Ascending aorta (tissue), 2 donors: ENCODE results near the gene F9. TPM values are rescaled to one million over a fixed set of nuclear protein-coding genes. Genes with fewer than 3 reads are reported as not detected.
"Not testable (repeated sequence)": the region's sequence is repeated elsewhere in the genome, so short reads cannot be mapped to it uniquely, and the experiment has no call there.

ENCODE experiments used
- DNase-seq, 2 donors: peaks; one replicate each; pipeline ENCODE4 v3.0.0-alpha.2; 2019; ENCODE audit warnings: low spot score in 2 of 2
- H3K27ac ChIP-seq, 2 donors: fragments of 200-600 bp; sonication (generic); one replicate each; pipeline ENCODE4 v1.5.1; 2016 to 2017; ENCODE audit warnings: mild to moderate bottlenecking in 1 of 2
- H3K27me3 ChIP-seq: fragments of 200-600 bp; sonication (generic); one replicate; pipeline ENCODE4 v1.5.1; 2017
- H3K36me3 ChIP-seq, 2 donors: fragments of 200-600 bp; sonication (generic); one replicate each; pipeline ENCODE4 v1.5.1; 2016
- H3K4me1 ChIP-seq, 2 donors: fragments of 200-600 bp; sonication (generic); one replicate each; pipeline ENCODE4 v1.5.1; 2016 to 2017; ENCODE audit warnings: mild to moderate bottlenecking in 1 of 2
- H3K4me3 ChIP-seq, 2 donors: fragments of 200-600 bp; sonication (generic); one replicate each; pipeline ENCODE4 v1.5.1; 2016 to 2017; ENCODE audit warnings: mild to moderate bottlenecking in 1 of 2
- H3K9me3 ChIP-seq, 2 donors: fragments of 200-600 bp; sonication (generic); one replicate each; pipeline ENCODE4 v1.5.1; 2016
- intact Hi-C: fragments of 100-400 bp; cut with DNase I; formaldehyde crosslinking; loops from one replicate; pipeline ENCODE4 v1.15.1; 2023
- total RNA-seq: library from RNA; depleted of rRNA; stranded (reverse); fragments of >200 nt; gene quantifications from one replicate; pipeline ENCODE4 v1.1.0, GENCODE V29; 2016
- TF ChIP-seq, protein P1 (sequence below), 3 experiments: fragments of 200-600 bp in 2 of 3; fragments of 450-650 bp in 1 of 3; sonication (generic) in 2 of 3; IDR thresholded peaks; one replicate each; pipeline ENCODE4 v1.5.1; 2016 to 2019; ENCODE audit warnings: antibody characterized with exemption in 3 of 3, mild to moderate bottlenecking in 1 of 3, moderate library complexity in 1 of 3

F9 gene
- total RNA-seq, 1 donor from 2014 or later = 15.0 TPM

DNA sequence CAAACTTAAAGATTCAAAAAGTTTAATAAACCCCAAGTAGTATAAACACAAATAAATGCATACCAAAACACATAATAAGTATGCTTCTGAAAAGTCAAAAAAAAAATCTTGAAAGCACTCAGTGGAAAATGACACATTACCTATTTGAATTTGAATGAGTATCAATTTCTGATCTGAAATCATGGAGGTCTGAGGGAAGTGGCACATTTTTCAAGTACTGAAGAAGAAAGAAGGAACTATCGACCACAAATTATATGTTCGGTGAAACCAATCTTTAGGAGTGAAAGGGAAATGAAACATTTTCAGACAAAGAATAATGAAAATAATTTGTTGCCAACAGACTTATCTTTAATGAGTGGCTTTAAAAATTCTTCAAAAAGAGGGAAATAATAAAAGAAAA is 12.1 kb upstream of the F9 start:
- Histone ChIP-seq H3K36me3 (no peaks in the 10 kb centered on the region), H3K27me3 (no peaks in the 10 kb centered on the region), H3K27ac (no peak overlapping the region), H3K4me3 (no peak overlapping the region), H3K9me3 (no peaks in the 10 kb centered on the region), H3K4me1 (no peaks in the 10 kb centered on the region)
- TF ChIP-seq, protein P1, sequence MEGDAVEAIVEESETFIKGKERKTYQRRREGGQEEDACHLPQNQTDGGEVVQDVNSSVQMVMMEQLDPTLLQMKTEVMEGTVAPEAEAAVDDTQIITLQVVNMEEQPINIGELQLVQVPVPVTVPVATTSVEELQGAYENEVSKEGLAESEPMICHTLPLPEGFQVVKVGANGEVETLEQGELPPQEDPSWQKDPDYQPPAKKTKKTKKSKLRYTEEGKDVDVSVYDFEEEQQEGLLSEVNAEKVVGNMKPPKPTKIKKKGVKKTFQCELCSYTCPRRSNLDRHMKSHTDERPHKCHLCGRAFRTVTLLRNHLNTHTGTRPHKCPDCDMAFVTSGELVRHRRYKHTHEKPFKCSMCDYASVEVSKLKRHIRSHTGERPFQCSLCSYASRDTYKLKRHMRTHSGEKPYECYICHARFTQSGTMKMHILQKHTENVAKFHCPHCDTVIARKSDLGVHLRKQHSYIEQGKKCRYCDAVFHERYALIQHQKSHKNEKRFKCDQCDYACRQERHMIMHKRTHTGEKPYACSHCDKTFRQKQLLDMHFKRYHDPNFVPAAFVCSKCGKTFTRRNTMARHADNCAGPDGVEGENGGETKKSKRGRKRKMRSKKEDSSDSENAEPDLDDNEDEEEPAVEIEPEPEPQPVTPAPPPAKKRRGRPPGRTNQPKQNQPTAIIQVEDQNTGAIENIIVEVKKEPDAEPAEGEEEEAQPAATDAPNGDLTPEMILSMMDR (IDR thresholded peaks at IDR 0.05) = no peak
- DNase-seq = no peak
- intact Hi-C loops = no loop called here

DNA sequence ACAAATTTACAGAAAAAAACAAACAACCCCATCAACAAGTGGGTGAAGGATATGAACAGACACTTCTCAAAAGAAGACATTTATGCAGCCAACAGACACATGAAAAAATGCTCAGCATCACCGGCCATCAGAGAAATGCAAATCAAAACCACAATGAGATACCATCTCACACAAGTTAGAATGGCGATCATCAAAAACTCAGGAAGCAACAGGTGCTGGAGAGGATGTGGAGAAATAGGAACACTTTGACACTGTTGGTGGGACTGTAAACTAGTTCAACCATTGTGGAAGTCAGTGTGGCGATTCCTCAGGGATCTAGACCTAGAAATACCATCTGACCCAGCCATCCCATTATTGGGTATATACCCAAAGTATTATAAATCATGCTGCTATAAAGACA is 1.7 kb upstream of the F9 start:
- intact Hi-C loops, H3K4me1 ChIP-seq, H3K36me3 ChIP-seq, DNase-seq, H3K27ac ChIP-seq, H3K4me3 ChIP-seq, H3K27me3 ChIP-seq, H3K9me3 ChIP-seq: not testable (repeated sequence)

DNA sequence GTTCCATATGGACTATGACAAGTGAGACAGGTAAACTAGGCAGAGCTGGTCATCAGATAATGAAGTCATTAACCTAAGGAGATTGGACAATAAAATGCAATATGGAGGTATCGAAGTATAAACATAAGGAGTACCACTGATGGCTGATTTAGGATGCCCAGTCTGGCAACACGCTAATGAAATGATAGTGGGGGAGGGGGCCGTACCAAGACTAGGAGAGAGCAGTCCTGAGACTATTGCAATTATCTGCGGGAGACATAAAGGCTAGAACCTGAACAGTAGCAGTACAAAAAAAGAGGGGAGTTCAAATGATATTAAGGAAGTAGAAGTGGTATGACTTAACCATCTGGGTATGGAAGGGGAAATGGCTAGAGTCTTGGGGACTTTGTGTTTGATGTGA is 2.3 kb downstream of the F9 start:
- Histone ChIP-seq H3K9me3 (no peaks in the 10 kb centered on the region), H3K27ac (no peak overlapping the region), H3K27me3 (no peaks in the 10 kb centered on the region), H3K36me3 (no peaks in the 10 kb centered on the region), H3K4me3 (no peak overlapping the region), H3K4me1 (no peaks in the 10 kb centered on the region)
- no peak for DNase-seq
- TF ChIP-seq, protein P1 (IDR thresholded peaks at IDR 0.05) = no peak
- intact Hi-C loops = no loop called here

DNA sequence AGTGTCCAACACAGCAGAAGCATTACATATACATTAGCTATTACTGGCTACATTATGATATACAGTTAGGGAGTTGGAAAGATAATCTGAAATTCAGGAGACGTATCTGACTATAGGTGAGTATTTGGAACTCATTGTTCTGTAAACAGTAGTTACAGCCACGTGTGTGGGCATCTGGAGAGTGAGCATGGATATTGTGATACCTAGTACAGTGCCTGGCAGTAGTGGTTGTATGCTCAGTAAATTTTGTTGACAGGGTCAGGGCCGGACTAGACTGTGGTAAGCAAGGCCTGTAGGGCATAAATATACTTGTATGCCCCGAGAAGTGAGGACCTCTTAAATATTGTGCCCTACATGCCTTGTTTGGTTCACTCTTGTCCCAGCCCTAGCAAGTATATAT is 2.9 kb downstream of the F9 start:
- Histone ChIP-seq H3K4me3 (no peak overlapping the region), H3K27ac (no peak overlapping the region), H3K27me3 (no peaks in the 10 kb centered on the region), H3K4me1 (no peaks in the 10 kb centered on the region), H3K36me3 (no peaks in the 10 kb centered on the region), H3K9me3 (no peaks in the 10 kb centered on the region)
- TF ChIP-seq, protein P1 (IDR thresholded peaks at IDR 0.05) = no peak
- DNase-seq = no peak
- intact Hi-C loops = no loop called here

DNA sequence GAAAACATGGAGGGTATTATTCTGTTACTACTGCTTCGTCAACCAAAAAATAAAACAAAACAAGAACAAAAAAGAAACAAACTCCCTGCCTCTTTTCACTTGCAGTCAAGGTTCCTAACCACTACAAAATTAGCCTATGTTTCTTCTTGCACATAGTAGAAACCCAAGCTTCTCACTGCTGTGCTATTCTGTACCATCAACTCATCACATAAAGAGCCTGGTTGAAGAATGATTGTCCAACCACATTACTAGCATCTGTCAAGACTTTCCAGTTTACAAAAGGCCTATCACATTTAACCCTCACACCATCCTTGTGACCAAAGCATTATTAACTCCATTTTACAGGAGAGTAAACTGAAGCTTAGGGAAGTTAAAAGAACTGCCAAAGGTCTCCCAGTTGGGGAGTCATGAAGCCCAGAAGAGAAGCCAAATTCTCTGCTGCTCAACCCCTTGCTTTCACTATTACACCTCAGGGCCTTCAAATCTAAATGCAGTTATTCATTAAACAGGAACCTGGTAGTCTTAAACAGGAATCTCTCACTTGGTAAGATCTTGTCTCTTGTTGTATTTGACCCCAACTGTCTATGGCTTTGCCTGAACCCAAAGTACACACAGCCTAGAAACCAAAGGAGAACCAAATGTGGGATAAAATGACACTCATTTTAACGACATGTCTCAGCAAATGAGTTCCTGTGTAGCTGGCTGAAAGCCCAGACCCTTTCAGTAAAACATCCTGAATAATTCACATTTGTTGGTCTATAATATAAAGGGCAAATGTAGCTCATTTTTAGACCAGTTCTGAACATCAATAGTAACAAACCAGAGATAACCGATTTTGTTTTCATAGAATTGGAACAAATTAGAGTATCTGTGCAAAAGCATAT is 8.6 kb downstream of the F9 start:
- DNase-seq = no peak
- TF ChIP-seq, protein P1 (IDR thresholded peaks at IDR 0.05) = no peak
- no peaks in the 10 kb centered on the region for H3K27me3 ChIP-seq
- H3K9me3 ChIP-seq = no peaks in the 10 kb centered on the region
- no peaks in the 10 kb centered on the region for H3K4me1 ChIP-seq
- no peaks in the 10 kb centered on the region for H3K36me3 ChIP-seq
- intact Hi-C loops = no loop called here
- H3K27ac ChIP-seq = no peak overlapping the region
- H3K4me3 ChIP-seq = no peak overlapping the region

DNA sequence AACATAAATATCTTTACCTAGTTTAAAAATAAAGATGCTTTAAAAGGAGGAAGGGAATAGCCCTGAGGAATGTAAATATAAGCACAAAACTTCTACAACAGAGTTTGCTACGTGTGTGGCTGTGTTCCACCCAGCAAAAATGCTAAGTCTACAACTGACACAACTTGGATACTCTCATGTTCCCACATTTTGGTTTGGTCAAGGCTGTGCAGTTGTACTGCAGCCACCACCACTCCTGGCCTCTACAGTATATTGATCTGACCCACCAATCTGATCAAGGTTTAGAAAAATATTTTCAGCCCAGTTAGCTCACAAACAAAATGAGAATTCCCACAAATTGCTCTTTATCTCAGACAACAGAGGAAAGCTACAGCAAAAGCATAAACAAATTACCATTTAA is 12.1 kb downstream of the F9 start:
- H3K27ac ChIP-seq = no peak overlapping the region
- DNase-seq = no peak
- no peaks in the 10 kb centered on the region for H3K27me3 ChIP-seq
- intact Hi-C loops = no loop called here
- no peaks in the 10 kb centered on the region for H3K36me3 ChIP-seq
- no peaks in the 10 kb centered on the region for H3K4me1 ChIP-seq
- TF ChIP-seq, protein P1 (IDR thresholded peaks at IDR 0.05) = no peak
- H3K9me3 ChIP-seq = no peaks in the 10 kb centered on the region
- no peak overlapping the region for H3K4me3 ChIP-seq
